Dermis microvascular lymphatic vessel endothelial cell (primary cell): ENCODE data around the gene SPAG4. TPM values are rescaled to one million over a fixed set of nuclear protein-coding genes. Genes with fewer than 3 reads are reported as not detected.

ENCODE experiments used
- DNase-seq, 2 donors: peaks; one replicate each; pipeline versions ENCODE4 v3.0.0 to v3.0.0-alpha.2; 2010; ENCODE audit warnings: low read depth in 2 of 2
- total RNA-seq: library from RNA; depleted of rRNA; stranded (reverse); fragments of >200 nt; gene quantifications from 2 replicates; pipeline ENCODE4 v1.2.1, GENCODE V29; 2014

SPAG4 gene, protein sequence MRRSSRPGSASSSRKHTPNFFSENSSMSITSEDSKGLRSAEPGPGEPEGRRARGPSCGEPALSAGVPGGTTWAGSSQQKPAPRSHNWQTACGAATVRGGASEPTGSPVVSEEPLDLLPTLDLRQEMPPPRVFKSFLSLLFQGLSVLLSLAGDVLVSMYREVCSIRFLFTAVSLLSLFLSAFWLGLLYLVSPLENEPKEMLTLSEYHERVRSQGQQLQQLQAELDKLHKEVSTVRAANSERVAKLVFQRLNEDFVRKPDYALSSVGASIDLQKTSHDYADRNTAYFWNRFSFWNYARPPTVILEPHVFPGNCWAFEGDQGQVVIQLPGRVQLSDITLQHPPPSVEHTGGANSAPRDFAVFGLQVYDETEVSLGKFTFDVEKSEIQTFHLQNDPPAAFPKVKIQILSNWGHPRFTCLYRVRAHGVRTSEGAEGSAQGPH
- 10.5 and 18.6 TPM in 2 replicates for total RNA-seq

DNA sequence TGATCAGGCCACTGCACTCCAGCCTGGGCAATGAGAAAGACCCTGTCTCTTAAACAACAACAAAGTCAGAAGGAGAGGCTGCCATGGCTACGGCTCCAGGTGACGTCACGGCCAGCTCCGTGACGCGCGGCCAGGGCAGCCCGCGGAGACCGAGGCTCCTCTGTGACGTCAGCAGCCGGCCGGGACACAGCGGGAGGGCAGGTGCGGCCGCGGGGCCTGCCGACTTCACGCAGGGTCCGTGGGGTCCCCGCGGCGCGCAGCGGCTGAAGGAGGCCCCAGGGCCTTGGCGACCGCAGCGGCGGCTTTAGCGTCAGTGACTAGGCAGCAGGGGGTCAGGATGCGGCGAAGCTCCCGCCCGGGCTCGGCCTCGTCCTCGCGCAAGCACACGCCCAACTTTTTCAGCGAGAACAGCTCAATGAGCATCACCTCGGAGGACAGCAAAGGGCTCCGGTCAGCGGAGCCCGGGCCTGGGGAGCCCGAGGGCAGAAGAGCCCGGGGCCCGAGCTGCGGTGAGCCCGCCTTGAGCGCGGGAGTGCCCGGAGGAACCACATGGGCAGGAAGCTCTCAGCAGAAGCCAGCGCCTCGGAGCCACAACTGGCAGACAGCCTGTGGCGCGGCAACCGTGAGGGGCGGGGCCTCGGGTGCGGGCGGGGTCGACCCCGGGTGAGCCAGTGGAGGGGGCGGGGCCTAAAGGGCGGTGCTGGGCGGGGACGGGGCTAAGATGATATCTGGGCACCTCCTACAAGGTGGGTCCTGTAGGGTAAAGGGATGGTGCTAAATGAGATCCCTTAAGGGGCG, at the start of gene SPAG4:
Gene SPAG4 (plus strand): TSS at position 163 of the 798 bp plus-strand sequence. CDS start 175 bp downstream, at position 338.
- DNase-seq = peak in 1 of 2 donors; percentile 100

DNA sequence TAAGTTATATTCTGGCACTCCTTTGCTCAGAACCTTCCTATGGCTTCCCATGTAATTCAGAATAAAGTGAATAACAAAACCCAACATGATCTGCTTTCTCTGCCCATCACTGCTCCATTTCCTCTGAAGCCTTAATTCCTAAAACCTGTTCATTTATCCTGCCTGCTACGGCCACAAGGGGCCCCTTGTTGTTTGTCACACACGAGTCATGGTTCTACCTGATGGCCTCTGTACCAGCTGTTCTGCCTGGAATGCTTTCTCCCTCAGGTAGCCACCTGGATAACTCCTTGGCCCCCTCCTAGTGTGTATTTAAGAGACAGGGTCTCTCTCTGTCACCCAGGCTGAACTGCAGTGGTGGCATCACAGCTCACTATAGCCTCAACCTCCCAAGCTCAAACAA, 47.0 kb upstream of the SPAG4 start:
- DNase-seq = peak in 1 of 2 donors; percentile 4

DNA sequence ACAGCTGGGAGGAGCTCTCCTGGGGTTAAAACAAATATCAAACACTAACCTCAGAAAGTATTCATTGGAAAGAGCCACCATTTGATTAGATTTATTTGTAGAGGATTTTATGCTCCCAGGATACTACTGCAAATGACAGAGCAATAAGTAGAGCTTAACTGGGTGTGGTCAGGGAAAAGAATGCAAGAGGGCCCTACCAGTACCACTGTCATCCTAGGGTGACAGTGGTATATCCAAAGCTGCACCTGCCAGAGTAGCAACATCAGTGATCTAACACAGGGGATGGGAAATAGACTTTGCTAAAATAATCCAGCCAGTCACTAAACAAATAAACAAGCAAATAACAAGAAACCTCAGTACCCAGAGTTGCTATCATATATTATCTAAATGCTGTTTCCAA, 44.1 kb upstream of the SPAG4 start:
- no peak for DNase-seq

DNA sequence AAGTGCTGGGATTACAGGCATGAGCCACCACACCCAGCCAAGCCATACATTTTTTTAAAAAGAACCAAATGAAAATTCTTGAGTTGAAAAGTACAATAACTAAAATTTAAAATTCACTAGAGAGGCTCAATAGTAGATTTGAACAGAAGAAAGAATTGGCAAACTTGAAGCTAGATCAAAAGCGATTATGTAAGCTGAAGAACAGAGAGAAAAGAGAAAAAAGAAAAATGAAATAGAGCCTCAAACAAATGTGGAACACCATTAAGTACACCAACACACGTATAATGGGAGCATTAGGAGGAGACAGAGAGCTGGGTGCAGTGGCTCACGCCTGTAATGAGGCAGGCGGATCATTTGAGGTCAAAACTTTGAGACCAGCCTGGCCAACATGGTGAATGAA, 42.8 kb upstream of the SPAG4 start:
- DNase-seq = no peak

DNA sequence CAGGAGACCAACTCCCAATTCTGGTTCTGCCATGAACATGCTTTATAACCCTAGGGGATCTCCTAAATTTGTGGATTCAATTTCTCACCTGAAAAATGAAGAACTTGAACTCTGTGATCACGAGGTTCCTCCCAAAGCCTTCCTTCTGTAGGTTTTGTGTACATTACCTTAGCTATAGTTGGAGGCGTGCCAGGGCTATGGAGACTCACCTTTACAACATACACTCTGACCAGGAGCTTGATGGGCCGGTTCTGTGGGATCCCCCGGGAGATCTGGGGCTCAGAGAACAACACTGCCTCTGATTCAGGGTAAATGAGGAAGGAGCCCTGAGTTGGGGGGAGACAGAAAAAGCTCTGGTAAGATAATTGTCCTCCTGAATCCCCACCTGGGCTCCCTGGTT, 39.7 kb upstream of the SPAG4 start:
- DNase-seq = no peak

DNA sequence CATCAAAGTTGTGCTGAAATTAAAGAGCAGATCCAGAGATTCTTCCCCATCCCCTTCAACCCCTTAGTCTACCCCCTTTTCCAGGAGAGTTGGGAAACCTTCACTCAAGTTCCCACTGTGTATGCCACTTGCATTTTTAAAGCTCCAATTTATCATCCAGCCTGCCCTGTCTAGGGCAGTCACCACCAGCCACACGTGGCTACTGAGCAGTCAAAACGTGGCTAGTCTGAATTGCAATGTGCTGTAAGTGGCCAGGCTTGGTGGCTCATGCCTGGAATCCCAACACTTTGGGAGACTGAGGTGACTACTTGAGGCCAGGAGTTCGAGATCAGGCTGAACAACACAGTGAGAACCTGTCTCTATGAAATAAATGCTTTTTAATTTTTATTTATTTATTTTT, 38.8 kb upstream of the SPAG4 start:
- no peak for DNase-seq

DNA sequence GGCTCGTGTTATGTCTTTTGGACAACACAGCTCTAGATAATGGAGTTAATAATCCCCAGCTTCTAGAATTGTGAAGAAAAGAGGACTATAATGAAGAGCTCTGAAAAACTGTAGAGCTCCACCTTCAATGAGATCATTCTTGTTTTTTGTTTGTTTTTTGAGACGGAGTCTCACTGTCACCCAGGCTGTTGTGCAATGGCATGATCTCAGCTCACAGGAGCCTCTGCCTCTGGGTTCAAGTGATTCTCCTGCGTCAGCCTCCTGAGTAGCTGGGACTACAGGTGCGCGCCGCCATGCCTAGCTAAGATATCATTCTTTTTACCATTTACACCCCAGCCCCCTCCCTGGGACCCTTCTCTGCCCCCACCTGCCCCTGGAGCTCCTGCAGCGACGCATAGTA, 37.2 kb upstream of the SPAG4 start:
- DNase-seq = no peak

DNA sequence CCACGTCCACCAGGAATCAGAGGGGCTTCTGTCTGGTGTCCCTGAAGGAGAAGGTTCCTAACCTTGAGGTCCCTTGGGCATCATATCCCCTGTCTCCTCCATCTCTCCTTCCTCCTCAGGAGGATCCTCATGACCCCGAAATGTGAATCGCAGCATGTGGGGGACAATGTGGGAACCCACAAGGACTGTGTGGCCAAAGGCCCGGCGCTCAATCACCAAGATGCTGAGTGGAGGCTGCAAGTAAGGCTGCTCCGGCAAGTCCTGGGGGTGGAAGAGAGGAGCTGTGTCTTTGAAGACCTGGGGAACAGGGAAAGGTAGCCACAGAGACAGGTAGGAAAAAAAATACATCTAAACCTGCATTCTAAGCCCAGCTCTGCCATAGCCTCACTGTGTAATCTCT, 36.4 kb upstream of the SPAG4 start:
- no peak for DNase-seq

DNA sequence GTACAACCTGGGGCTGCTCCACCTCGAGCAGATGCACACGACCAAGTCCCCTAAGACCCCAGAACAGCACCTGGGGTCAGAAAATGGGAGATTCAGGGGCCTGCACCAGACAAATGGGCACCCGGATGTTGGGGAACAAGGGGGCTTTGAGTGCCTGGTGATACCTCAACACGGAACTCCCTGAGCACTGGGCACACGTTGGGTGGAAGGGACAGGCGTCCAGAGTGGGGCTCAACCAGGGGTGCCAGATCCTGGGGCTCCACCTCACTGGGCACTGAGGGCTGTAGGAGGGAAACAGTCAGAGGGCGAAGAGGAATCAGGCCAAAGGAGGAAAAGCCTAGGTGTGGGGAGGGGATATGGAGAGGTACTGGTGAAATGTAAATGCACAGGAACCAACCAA, 33.5 kb upstream of the SPAG4 start:
- DNase-seq = no peak

DNA sequence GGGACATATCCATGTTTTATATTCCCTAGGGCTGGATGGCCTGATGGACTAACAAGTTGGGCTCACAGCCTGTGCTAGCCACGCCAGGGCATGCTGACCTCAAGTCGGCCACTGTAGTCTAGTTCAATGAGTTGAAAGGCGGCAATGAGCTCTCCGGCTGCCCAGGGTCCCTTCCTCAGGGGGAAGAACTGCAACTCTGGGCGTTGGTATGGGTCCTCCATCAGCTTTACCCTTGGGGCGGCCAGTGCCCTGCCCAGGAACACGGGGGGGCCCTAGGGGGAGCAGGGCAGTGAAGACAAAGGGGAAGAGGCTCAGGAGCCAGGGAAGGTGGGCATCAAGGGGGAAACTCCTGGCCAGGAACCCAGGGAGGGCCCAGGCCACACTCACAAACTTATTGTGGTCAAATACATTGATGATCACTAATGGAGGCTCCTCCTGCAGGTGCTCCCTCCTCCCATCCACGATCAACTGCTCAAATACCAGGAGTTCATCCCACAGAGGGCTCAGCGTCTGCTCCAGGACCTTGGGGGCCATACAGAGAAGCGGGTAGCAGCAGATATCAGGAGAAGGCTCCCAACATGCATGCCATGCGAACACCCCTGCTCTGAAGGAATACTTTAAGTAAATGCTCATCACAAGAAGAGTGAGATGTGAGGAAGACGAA, 32.8 kb upstream of the SPAG4 start:
- DNase-seq = no peak

DNA sequence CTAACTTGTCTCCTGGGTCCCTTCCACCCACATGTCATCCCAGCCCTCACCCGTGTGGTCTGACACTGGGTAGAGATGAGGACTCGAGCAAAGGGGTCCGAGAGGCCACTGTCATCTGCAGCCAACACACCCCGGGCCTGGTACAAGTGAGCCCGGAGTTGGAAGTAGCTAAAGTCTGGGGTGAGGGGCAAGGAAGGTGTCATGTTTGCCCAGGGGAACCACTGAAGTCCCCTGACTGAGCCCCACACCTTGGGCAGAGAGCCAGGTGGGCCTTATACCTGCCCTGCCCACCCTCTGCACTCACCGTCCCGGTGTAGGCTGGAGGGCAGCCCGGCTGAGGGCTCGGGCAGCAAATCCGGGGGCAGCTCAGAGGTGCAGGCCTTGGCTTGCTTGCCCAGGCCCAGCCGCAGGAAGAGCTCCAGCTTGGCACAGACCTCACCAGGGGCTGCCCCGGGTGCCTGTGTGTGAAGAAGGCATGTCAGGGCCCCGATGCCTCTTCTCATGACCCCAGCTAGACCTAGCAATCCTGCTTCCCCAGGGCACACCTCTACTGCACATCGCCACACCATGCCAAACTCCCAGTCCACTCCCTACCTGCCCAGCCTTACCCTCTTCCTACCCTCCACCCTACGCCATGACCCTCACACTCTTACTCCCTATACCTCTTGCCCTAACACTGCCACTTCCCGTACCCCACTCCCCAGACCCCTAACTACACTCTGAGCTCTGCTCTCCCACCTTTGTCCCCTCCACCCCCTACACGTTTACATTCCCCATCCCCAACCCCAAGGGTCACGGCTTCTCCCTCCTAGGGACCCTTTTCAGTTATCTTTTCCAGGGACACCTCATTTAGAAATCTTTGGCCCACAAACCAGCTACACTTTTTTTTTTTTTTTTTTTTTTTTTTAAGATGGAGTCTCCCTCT, 31.7 kb upstream of the SPAG4 start:
- DNase-seq = no peak

DNA sequence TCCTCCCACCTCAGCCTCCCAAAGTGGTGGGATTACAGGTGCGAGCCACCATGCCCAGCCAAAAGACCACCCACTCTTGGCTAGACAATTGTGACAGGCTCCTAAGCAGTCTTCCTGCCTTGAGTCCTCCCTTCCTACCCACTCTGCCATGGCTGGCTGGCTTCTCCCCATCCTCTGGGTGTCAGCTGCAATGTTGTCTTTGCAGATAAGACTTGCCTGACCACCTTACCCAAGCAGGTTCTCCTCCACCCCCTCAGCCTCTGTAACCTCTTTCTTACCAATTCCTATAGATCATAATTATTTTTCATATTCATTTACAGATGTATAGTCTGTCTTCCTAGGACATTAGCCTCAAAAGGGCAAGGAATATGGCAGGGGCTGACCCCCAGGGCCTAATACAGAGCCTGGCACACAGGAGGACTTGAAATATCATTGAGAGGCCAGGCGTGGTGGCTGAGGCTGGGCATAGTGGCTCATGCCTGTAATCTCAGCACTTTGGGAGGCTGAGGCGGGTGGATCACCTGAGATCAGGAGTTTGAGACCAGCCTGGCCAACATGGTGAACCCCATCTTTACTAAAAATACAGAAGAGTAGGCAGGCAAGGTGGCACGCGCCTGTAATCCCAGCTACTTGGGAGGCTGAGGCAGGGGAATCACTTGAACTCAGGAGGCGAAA, 28.7 kb upstream of the SPAG4 start:
- no peak for DNase-seq

DNA sequence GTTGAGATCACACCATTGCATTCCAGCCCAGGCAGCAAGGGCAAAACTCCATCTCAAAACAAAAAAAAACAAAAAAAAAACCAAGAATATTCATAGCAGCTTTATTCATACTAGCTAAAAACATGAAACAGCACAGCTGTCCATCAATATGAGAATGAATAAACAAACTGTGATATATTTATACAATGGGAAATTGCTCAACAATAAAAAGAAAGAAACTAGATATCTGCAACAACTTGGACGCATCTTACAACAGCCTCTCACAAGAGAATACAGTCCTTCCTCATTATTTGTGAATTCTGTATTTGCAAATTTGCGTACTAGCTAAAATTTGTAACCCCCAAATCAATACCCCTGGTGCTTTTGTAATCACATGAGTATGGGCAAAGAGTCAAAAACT, 28.2 kb upstream of the SPAG4 start:
- DNase-seq = no peak

DNA sequence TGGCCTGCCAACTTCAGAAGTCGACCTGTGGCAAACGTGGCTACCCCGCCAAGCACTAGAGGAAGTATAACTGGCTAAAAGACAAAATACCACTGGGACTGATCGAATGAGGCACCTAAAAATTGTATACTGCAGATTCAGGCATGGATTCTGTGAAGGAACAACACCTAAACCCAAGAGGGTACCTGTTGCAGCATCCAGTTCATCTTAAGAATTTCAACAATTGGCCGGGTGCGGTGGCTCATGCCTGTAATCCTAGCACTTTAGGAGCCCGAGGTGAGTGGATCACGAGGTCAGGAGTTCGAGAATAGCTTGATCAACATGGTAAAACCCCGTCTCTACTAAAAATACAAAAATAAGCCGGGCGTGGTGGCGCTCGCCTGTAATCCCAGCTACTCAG, 27.2 kb upstream of the SPAG4 start:
- DNase-seq = no peak

DNA sequence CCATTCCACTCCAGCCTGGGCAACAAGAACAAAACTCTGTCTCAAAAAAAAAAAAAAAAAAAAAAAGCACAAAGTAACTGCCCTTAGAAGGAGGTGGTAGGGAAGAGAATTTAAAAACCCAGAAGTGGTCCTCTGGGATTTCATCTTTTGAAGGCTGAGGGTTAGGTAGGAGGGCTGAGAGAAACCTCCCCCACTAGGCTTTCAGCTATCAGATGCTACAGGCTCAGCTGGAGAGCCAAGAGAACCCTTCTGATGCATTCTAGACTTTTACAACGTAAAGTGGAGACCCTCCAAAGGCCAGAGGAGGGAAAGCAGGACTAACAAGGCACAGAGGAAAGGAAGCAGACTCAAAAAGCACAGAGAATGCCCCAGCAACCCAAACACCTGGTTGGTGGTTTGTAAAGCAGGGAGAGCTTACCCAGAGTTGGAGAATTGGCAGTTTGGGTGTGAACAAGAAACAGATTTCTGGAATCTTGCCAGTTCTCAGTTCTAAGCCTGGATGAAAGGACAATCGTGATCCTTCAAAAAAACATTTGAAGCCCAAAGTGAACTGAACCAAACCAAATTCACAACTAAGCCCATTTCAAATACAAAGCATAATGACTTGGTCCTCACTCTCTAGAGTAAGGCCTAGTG, 23.2 kb upstream of the SPAG4 start:
- no peak for DNase-seq

DNA sequence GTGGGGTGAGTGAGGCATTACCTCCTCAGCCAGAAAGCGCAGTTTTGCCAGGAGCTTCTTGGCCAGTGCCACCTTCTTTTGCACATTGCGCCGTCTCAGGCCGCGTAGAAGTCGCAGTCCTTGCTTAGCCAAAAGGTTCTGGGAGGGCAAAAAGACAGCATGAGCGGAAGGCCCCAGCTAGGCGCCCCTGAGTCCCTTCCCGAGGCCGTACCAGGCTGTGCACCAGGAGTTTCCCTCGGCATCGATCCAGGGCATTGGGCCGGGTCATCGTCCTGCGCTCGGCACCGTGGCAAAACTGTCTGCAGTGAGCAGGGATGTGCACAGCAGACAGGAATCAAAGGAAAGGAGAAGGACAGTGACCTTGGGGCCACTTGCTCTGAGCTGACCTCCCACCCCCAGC, 20.2 kb upstream of the SPAG4 start:
- DNase-seq = no peak

DNA sequence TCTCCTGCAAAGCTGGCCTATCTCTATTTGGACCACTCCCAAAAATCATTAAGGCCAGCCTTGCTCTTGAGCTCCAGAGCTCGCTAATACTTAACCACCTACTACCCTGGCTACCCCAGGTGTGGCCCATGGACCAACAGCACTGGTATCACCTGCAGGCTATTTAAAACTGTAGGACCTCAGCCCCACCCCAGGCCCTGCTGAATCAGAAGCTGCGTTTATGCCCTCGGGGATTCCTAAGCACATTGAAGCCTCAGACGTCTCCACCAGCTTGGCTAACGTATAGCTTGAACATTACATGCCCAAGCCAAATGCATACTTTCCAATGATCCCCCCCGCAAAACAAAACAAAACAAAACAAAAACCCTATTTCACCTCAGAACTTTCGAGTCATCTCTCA, 19.7 kb upstream of the SPAG4 start:
- no peak for DNase-seq

DNA sequence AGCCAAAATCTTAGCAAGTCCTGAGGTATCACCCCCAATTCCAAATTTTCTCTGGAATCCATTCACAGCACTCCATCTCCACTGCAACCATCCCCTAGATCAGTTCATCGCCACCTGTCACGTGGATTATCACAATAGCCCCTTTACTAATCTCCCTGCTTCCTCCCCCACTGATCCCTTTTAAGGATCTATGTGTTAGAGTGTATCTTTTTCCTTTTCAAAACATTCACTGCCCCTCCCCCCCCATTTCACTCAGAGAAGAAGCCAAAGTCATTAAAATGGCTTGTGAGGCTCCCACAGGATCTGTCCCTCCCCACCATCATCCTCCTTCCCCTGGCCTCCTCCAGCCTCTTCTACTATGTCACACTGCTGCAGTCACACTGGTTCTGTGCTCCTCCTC, 18.4 kb upstream of the SPAG4 start:
- no peak for DNase-seq

DNA sequence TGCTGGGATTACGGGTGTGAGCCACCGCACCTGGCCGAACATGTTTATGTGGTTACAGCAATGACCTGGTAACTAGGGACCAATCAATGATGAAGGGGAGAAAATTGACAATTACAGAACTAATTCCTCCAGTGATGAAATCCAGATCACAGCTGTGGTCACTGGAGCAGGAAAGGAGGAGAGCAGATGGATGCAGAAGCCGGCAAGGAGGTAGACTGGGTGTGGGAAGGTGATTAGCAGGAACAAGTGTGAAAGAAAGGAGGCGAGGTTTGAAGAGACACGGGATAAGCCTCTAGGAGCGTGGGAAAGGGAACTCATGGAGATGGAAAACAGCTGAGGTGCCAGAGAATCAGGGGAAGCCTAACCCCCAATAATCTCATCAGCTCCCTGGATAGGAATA, 17.2 kb upstream of the SPAG4 start:
- no peak for DNase-seq
